Peyer's patch (tissue), 4 donors: Measurements from ENCODE around the gene TRIB2.

ENCODE experiments used
- POLR2A ChIP-seq, 2 donors: fragments of 450-650 bp; IDR thresholded peaks; one replicate each; pipeline ENCODE4 v1.5.1; 2017; ENCODE audit warnings: antibody characterized with exemption in 2 of 2, mild to moderate bottlenecking in 2 of 2, moderate library complexity in 2 of 2
- TF ChIP-seq, protein P1 (sequence below), 6 experiments: fragments of 450-650 bp in 4 of 6; fragments of 200-600 bp in 2 of 6; sonication (generic) in 1 of 6; IDR thresholded peaks; one replicate each; pipeline ENCODE4 v1.5.1; 2017 to 2019; ENCODE audit warnings: antibody characterized with exemption in 6 of 6, mild to moderate bottlenecking in 3 of 6, moderate library complexity in 1 of 6

DNA sequence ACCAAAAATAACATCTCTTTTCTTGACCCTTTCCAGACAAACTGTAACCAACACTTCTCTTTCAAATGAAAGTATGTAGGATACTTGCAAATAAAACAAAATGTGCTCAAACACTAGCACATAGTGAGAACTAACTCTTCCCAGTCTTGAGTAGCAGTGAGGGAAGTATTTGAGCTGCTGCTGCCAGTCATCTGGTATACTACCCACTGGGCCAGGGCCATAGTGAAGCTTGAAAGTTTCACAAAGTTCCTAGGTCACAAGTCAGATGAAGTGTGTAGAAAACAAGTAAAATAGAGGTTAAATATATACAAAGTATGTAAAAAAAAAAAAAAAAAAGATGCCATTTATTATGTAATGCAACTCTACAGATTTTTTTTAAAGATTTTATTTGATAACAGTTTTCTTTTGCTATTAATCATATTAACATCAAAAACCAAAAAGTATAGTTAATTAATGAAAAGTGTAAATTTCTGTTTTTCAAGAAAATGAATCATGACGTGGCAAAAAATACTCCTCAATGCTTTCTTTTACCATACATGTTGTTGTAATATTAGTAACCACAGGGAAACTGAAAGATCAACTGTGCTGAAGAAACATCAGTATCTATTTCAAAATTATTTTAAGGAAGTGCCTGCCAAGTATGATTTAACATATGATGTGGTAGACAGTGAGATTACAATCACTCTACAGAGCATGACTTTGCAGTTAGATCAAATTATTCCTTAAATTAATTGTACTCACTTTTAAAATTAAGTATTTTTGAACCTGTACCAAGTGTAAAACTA is 21.6 kb upstream of the TRIB2 start:
- TF ChIP-seq POLR2A (IDR thresholded peaks at IDR 0.05) = no peak
- TF ChIP-seq, protein P1, sequence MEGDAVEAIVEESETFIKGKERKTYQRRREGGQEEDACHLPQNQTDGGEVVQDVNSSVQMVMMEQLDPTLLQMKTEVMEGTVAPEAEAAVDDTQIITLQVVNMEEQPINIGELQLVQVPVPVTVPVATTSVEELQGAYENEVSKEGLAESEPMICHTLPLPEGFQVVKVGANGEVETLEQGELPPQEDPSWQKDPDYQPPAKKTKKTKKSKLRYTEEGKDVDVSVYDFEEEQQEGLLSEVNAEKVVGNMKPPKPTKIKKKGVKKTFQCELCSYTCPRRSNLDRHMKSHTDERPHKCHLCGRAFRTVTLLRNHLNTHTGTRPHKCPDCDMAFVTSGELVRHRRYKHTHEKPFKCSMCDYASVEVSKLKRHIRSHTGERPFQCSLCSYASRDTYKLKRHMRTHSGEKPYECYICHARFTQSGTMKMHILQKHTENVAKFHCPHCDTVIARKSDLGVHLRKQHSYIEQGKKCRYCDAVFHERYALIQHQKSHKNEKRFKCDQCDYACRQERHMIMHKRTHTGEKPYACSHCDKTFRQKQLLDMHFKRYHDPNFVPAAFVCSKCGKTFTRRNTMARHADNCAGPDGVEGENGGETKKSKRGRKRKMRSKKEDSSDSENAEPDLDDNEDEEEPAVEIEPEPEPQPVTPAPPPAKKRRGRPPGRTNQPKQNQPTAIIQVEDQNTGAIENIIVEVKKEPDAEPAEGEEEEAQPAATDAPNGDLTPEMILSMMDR (IDR thresholded peaks at IDR 0.05) = no peak
